ENCODE results near the gene MECP2.

DNA sequence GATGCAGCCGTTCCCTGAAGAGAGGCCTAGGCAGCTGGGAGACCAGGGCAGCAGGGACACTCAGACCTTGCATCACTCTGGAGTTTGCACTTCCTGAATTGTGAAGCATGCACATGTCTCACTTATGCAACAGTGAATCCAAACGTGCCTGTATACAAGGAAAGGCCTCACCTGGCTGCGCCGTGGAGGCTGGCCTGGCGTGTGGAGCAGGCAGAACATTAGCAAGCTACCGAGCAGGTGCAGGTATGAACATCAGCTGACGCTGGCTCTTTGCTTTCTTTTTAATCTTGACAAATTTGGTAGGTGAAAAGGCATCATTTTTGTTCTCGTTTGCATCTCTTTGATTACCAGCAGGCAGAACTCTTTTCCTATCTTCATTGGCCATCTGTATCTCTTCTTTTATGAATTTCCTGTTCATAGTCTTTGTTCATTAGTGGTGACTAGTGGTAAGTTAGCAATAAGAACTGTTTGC lies 40.7 kb downstream of the MECP2 start:
- TF ChIP-seq RBM39 (IDR thresholded peaks at IDR 0.05; ENCODE audit: low read depth, low read length, poor library complexity, severe bottlenecking), result no peak
- TF ChIP-seq IKZF5 (CRISPR knock-in tag; IDR thresholded peaks at IDR 0.05), result peak; percentile 59; the same call in 1 of the 2 replicates
- TF ChIP-seq ZNF776 (CRISPR knock-in tag; IDR thresholded peaks at IDR 0.05), result no peak
- no peak for TF ChIP-seq EZH2 (conservative IDR thresholded peaks at IDR 0.05; ENCODE audit: low read depth, low read length)
- TF ChIP-seq POLR2A (IDR thresholded peaks at IDR 0.05; ENCODE audit: insufficient read depth in 1 of 2, low read depth in 2 of 2, low read length in 2 of 2), result no peak
- TF ChIP-seq HIC2 (CRISPR knock-in tag; IDR thresholded peaks at IDR 0.05; ENCODE audit: low read depth), result no peak
- TF ChIP-seq, protein P1, sequence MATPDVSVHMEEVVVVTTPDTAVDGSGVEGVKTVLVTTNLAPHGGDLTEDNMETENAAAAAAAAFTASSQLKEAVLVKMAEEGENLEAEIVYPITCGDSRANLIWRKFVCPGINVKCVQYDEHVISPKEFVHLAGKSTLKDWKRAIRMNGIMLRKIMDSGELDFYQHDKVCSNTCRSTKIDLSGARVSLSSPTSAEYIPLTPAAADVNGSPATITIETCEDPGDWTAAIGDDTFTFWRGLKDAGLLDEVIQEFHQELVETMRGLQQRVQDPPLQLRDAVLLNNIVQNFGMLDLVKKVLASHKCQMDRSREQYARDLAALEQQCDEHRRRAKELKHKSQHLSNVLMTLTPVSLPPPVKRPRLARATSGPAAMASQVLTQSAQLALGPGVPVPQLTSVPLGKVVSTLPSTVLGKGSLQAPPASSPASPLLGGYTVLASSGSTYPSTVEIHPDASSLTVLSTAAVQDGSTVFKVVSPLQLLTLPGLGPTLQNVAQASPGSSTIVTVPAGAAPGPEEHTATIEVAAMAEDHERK (CRISPR knock-in tag; IDR thresholded peaks at IDR 0.05; ENCODE audit: low read depth), result no peak
- 0 out of 2 replicates have a peak, but pooled peaks have one; percentile 13 for TF ChIP-seq KDM1A (CRISPR knock-in tag; IDR thresholded peaks at IDR 0.05)
